Ascending aorta (tissue), 2 donors: ENCODE results near the gene RILP. TPM values are rescaled to one million over a fixed set of nuclear protein-coding genes. Genes with fewer than 3 reads are reported as not detected.
A peak's percentile ranks its signal among the peaks of the same experiment; 100 is the strongest.

ENCODE experiments used
- DNase-seq, 2 donors: peaks; one replicate each; pipeline ENCODE4 v3.0.0-alpha.2; 2019; ENCODE audit warnings: low spot score in 2 of 2
- H3K27ac ChIP-seq, 2 donors: fragments of 200-600 bp; sonication (generic); one replicate each; pipeline ENCODE4 v1.5.1; 2016 to 2017; ENCODE audit warnings: mild to moderate bottlenecking in 1 of 2
- H3K27me3 ChIP-seq: fragments of 200-600 bp; sonication (generic); one replicate; pipeline ENCODE4 v1.5.1; 2017
- H3K36me3 ChIP-seq, 2 donors: fragments of 200-600 bp; sonication (generic); one replicate each; pipeline ENCODE4 v1.5.1; 2016
- H3K4me1 ChIP-seq, 2 donors: fragments of 200-600 bp; sonication (generic); one replicate each; pipeline ENCODE4 v1.5.1; 2016 to 2017; ENCODE audit warnings: mild to moderate bottlenecking in 1 of 2
- H3K4me3 ChIP-seq, 2 donors: fragments of 200-600 bp; sonication (generic); one replicate each; pipeline ENCODE4 v1.5.1; 2016 to 2017; ENCODE audit warnings: mild to moderate bottlenecking in 1 of 2
- H3K9me3 ChIP-seq, 2 donors: fragments of 200-600 bp; sonication (generic); one replicate each; pipeline ENCODE4 v1.5.1; 2016
- CTCF ChIP-seq, 3 experiments: fragments of 200-600 bp in 2 of 3; fragments of 450-650 bp in 1 of 3; sonication (generic) in 2 of 3; IDR thresholded peaks; one replicate each; pipeline ENCODE4 v1.5.1; 2016 to 2019; ENCODE audit warnings: antibody characterized with exemption in 3 of 3, mild to moderate bottlenecking in 1 of 3, moderate library complexity in 1 of 3
- intact Hi-C: fragments of 100-400 bp; cut with DNase I; formaldehyde crosslinking; loops from one replicate; pipeline ENCODE4 v1.15.1; 2023
- total RNA-seq: library from RNA; depleted of rRNA; stranded (reverse); fragments of >200 nt; gene quantifications from one replicate; pipeline ENCODE4 v1.1.0, GENCODE V29; 2016

The RILP gene
- total RNA-seq, 1 donor from 2014 or later, result 103 TPM

GRCh38 chr17:1616101-1616500 lies 33.6 kb downstream of the RILP start:
- H3K36me3 ChIP-seq, result peaks cover 0 to 8% of the 10 kb centered on the region in 2 donors
- no peak for TF ChIP-seq CTCF (IDR thresholded peaks at IDR 0.05)
- intact Hi-C loops, result no loop called here

GRCh38 chr17:1612400-1612799 lies 37.3 kb downstream of the RILP start:
- no peak for DNase-seq
- no peaks in the 10 kb centered on the region for H3K27me3 ChIP-seq
- TF ChIP-seq CTCF (IDR thresholded peaks at IDR 0.05), result no peak
- H3K4me3 ChIP-seq, result no peak overlapping the region
- H3K4me1 ChIP-seq, result no peaks in the 10 kb centered on the region
- H3K9me3 ChIP-seq, result no peaks in the 10 kb centered on the region
- no peak overlapping the region for H3K27ac ChIP-seq
- H3K36me3 ChIP-seq, result peaks cover 0 to 8% of the 10 kb centered on the region in 2 donors
- intact Hi-C loops, result no loop called here

More at GRCh38 chr17:1616101-1616500, 33.6 kb downstream of the RILP start:
- Histone ChIP-seq H3K27me3 (no peaks in the 10 kb centered on the region), H3K4me1 (no peaks in the 10 kb centered on the region), H3K27ac (no peak overlapping the region), H3K9me3 (no peaks in the 10 kb centered on the region), H3K4me3 (no peak overlapping the region)
- no peak for DNase-seq

DNA sequence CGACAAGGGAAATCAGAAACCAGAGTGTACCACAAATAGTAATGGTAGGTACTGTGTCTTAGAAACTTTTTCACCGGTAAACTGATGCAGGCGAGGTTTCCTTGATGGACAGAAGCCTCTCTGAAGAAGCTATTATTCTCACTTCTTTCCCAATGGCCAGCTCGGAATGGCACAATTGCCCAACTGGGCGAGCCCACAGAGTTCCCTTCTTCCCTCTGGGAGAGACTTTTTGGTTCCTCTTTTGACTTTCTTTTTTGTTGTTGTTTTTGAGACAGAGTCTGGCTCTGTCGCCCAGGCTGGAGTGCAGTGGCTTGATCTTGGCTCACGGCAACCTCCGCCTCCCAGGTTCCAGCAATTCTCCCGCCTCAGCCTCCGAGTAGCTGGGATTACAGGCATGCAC lies 38.0 kb downstream of the RILP start:
- TF ChIP-seq CTCF (IDR thresholded peaks at IDR 0.05), result no peak
- H3K27ac ChIP-seq, result no peak overlapping the region
- H3K27me3 ChIP-seq, result no peaks in the 10 kb centered on the region
- intact Hi-C loops, result no loop called here
- no peak overlapping the region for H3K4me3 ChIP-seq
- DNase-seq, result no peak
- no peaks in the 10 kb centered on the region for H3K9me3 ChIP-seq
- no peaks in the 10 kb centered on the region for H3K4me1 ChIP-seq
- peaks cover 0 to 8% of the 10 kb centered on the region in 2 donors for H3K36me3 ChIP-seq

DNA sequence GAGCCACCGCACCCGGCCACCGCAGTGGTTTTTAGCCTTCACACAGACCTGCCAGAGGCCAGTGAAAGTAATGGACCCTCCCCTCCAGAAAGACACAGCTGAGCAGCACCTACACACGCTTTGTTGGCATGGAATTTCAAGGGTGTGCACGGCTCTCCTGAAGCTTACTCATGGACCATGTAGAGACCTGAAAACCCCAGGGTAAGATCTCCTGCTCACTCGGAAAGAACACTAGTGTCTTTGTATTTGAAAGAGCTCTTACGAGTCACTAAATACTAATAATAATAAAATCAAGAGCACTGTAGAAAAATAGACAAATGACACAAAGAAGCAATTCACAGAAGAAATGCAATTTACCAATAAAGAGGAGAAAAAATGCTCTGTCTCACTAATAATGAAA lies 41.0 kb downstream of the RILP start:
- Histone ChIP-seq H3K4me3 (no peak overlapping the region), H3K9me3 (no peaks in the 10 kb centered on the region), H3K27ac (no peak overlapping the region), H3K4me1 (no peaks in the 10 kb centered on the region), H3K27me3 (no peaks in the 10 kb centered on the region), H3K36me3 (no peaks in the 10 kb centered on the region)
- intact Hi-C loops, result no loop called here
- no peak for DNase-seq
- no peak for TF ChIP-seq CTCF (IDR thresholded peaks at IDR 0.05)

DNA sequence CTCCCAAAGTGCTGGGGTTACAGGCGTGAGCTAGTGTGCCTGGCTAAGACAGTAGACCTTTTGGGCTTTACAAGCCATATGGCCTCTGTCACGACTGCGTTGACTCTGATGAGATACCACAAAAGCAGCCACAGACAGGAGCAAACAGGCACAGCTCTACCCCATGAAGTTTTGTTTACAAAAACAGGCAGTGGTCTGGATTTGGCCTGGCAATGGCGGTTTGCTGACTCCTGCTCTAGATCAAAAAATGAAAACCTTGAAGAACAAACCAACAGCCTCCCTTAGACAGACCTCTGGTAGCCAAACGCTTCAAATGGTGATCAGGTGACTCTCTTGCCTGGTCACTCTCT lies 41.7 kb downstream of the RILP start:
- intact Hi-C loops, result no loop called here

More for the DNA sequence above, 41.7 kb downstream of the RILP start:
- Histone ChIP-seq H3K9me3 (no peaks in the 10 kb centered on the region), H3K27ac (peak overlapping the region in 1 of 2 donors; percentile 37), H3K4me1 (no peaks in the 10 kb centered on the region), H3K27me3 (no peaks in the 10 kb centered on the region), H3K4me3 (no peak overlapping the region), H3K36me3 (no peaks in the 10 kb centered on the region)
- TF ChIP-seq CTCF (IDR thresholded peaks at IDR 0.05), result no peak
- DNase-seq, result no peak
